Liver (tissue), 9 donors: ENCODE data around the gene TRIP6. TPM values are rescaled to one million over a fixed set of nuclear protein-coding genes. Genes with fewer than 3 reads are reported as not detected.

Source experiments
- DNase-seq: peaks from one replicate; pipeline ENCODE4 v3.0.0-alpha.2; 2017; ENCODE audit warnings: low spot score
- H3K27ac ChIP-seq, 2 donors: one replicate each; pipeline ENCODE4 v1.7.0; 2013; ENCODE audit warnings: inconsistent platforms in 2 of 2, low read length in 2 of 2, control low read depth in 1 of 2, low read depth in 1 of 2, mild to moderate bottlenecking in 1 of 2
- H3K27me3 ChIP-seq, 4 donors: one replicate each; pipeline versions ENCODE4 v1.6.1 to v1.7.0; 2013; ENCODE audit warnings: low read length in 3 of 4, inconsistent platforms in 1 of 4, mild to moderate bottlenecking in 1 of 4, moderate library complexity in 1 of 4; ENCODE audit not compliant: control insufficient read depth in 4 of 4, insufficient read depth in 4 of 4
- H3K36me3 ChIP-seq, 4 donors: one replicate each; pipeline versions ENCODE4 v1.6.1 to v1.7.0; 2013; ENCODE audit warnings: low read length in 3 of 4, mild to moderate bottlenecking in 3 of 4, low read depth in 1 of 4, moderate library complexity in 1 of 4; ENCODE audit not compliant: control insufficient read depth in 4 of 4, insufficient read depth in 3 of 4
- H3K4me1 ChIP-seq, 4 donors: one replicate each; pipeline versions ENCODE4 v1.6.1 to v1.7.0; 2013; ENCODE audit warnings: low read length in 3 of 4, mild to moderate bottlenecking in 3 of 4, moderate library complexity in 1 of 4; ENCODE audit not compliant: control insufficient read depth in 4 of 4, insufficient read depth in 4 of 4
- H3K4me3 ChIP-seq, 3 donors: one replicate each; pipeline versions ENCODE4 v1.6.1 to v1.7.0; 2013; ENCODE audit warnings: low read length in 3 of 3, control low read depth in 1 of 3, low read depth in 1 of 3, mild to moderate bottlenecking in 1 of 3
- H3K9ac ChIP-seq, 2 donors: one replicate each; pipeline ENCODE4 v1.7.0; 2013; ENCODE audit warnings: low read length in 2 of 2, mild to moderate bottlenecking in 2 of 2, moderate library complexity in 2 of 2, control low read depth in 1 of 2, low read depth in 1 of 2
- H3K9me3 ChIP-seq, 4 donors: one replicate each; pipeline versions ENCODE4 v1.6.1 to v1.7.0; 2013; ENCODE audit warnings: low read length in 3 of 4; ENCODE audit not compliant: control insufficient read depth in 4 of 4
- ATF3 ChIP-seq: IDR thresholded peaks from 2 replicates; pipeline ENCODE4 v1.6.1; 2016; ENCODE audit warnings: antibody characterized with exemption
- CTCF ChIP-seq: fragments of 150-350 bp; IDR thresholded peaks from 2 replicates; pipeline ENCODE4 v1.5.1; 2017; ENCODE audit warnings: improper control_type of control experiment, low read depth, low read length; ENCODE audit not compliant: missing input control
- EGR1 ChIP-seq, 2 donors: IDR thresholded peaks; 2 replicates each; pipeline ENCODE4 v1.6.1; 2016 to 2018; ENCODE audit warnings: antibody characterized with exemption in 2 of 2, low read depth in 2 of 2
- FOXA1 ChIP-seq: IDR thresholded peaks from 2 replicates; pipeline ENCODE4 v1.6.1; 2016; ENCODE audit warnings: antibody characterized with exemption
- FOXA2 ChIP-seq: IDR thresholded peaks from 2 replicates; pipeline ENCODE4 v1.6.1; 2016; ENCODE audit warnings: antibody characterized with exemption
- GABPA ChIP-seq, 2 donors: IDR thresholded peaks in 1 of 2; conservative IDR thresholded peaks in 1 of 2; 2 replicates each; pipeline ENCODE4 v1.6.1; 2016; ENCODE audit warnings: antibody characterized with exemption in 2 of 2, mild to moderate bottlenecking in 1 of 2, moderate library complexity in 1 of 2
- HNF4A ChIP-seq, 2 donors: conservative IDR thresholded peaks; 2 replicates each; pipeline ENCODE4 v1.6.1; 2016; ENCODE audit warnings: antibody characterized with exemption in 2 of 2, mild to moderate bottlenecking in 2 of 2
- HNF4G ChIP-seq: IDR thresholded peaks from 2 replicates; pipeline ENCODE4 v1.6.1; 2016; ENCODE audit warnings: antibody characterized with exemption
- JUND ChIP-seq, 2 donors: IDR thresholded peaks; 2 replicates each; pipeline ENCODE4 v1.6.1; 2016; ENCODE audit warnings: antibody characterized with exemption in 2 of 2
- MAX ChIP-seq: IDR thresholded peaks from 2 replicates; pipeline ENCODE4 v1.6.1; 2016; ENCODE audit warnings: antibody characterized with exemption
- NR2F2 ChIP-seq: IDR thresholded peaks from 2 replicates; pipeline ENCODE4 v1.6.1; 2016; ENCODE audit warnings: antibody characterized with exemption
- RAD21 ChIP-seq, 2 donors: IDR thresholded peaks; 2 replicates each; pipeline ENCODE4 v1.6.1; 2016; ENCODE audit warnings: antibody characterized with exemption in 2 of 2, mild to moderate bottlenecking in 2 of 2
- REST ChIP-seq: IDR thresholded peaks from 2 replicates; pipeline ENCODE4 v1.6.1; 2016; ENCODE audit warnings: antibody characterized with exemption, mild to moderate bottlenecking
- RXRA ChIP-seq, 2 donors: IDR thresholded peaks; 2 replicates each; pipeline ENCODE4 v1.6.1; 2017 to 2018; ENCODE audit warnings: antibody characterized with exemption in 2 of 2, mild to moderate bottlenecking in 1 of 2
- SP1 ChIP-seq: IDR thresholded peaks from 2 replicates; pipeline ENCODE4 v1.6.1; 2018; ENCODE audit warnings: antibody characterized with exemption, mild to moderate bottlenecking
- TAF1 ChIP-seq: conservative IDR thresholded peaks from 2 replicates; pipeline ENCODE4 v1.6.1; 2016; ENCODE audit warnings: antibody characterized with exemption, mild to moderate bottlenecking
- YY1 ChIP-seq: IDR thresholded peaks from 2 replicates; pipeline ENCODE4 v1.6.1; 2016; ENCODE audit warnings: antibody characterized with exemption, mild to moderate bottlenecking
- ZBTB33 ChIP-seq: IDR thresholded peaks from 2 replicates; pipeline ENCODE4 v1.6.1; 2016; ENCODE audit warnings: antibody characterized with exemption
- WGBS: extraction: QIAGEN DNeasy Blood & Tissue Kit; methylation state at CpG from one replicate; pipeline ENCODE4 v1.1.7; 2013; 5-methylcytosine and 5-hydroxymethylcytosine counted together
- polyA plus RNA-seq, 2 donors: library from polyadenylated mRNA; stranded (reverse) in 1 of 2; unstranded in 1 of 2; fragments of 200-250 nt in 1 of 2; fragments of >200 nt in 1 of 2; fragmentation: Nextera tagmentation in 1 of 2; extraction: Ambion mirVana in 1 of 2; gene quantifications; one replicate each; pipeline versions ENCODE4 v1.2.1 to v1.2.3, GENCODE V29; 2013 to 2015
- total RNA-seq, 2 donors: library from RNA; depleted of rRNA; stranded (reverse); fragments of >200 nt; gene quantifications; one replicate each; pipeline ENCODE4 v1.2.3, GENCODE V29; 2014
- donor health status: healthy.
- donor health status: healthy.
- donor health status: healthy.
- donor health status: healthy.
- donor health status: healthy.

Gene TRIP6
- total and polyA plus RNA-seq, 4 donors, result 14.6 to 30.7 (median 18.1) TPM

GRCh38 chr7:100873599-100874299 is 6.6 kb downstream of the TRIP6 start:
- 94% methylated on average over 10 of the region's 10 CpGs for WGBS
- Histone ChIP-seq H3K9ac (peak overlapping the region in 1 of 2 donors; percentile 1), H3K27me3 (no peaks in the 10 kb centered on the region), H3K27ac (peak overlapping the region in 1 of 2 donors; percentile 88), H3K4me3 (peak overlapping the region; percentile 86 to 88 (median 86)), H3K4me1 (peaks cover 0 to 30% (median 26%) of the 10 kb centered on the region in 4 donors), H3K36me3 (peaks cover 2 to 34% (median 17%) of the 10 kb centered on the region in 4 donors), H3K9me3 (no peaks in the 10 kb centered on the region)
- no peak for DNase-seq
- TF ChIP-seq MAX (no peak), FOXA2 (no peak), JUND (IDR thresholded peaks at IDR 0.05) (no peak), ATF3 (no peak), TAF1 (no peak), HNF4A (conservative IDR thresholded peaks at IDR 0.05) (no peak), SP1 (no peak), GABPA (IDR thresholded peaks at IDR 0.05 in 1 of 2, conservative IDR thresholded peaks at IDR 0.05 in 1 of 2) (no peak), RAD21 (IDR thresholded peaks at IDR 0.05) (no peak), RXRA (IDR thresholded peaks at IDR 0.05) (no peak), HNF4G (no peak), FOXA1 (no peak), EGR1 (IDR thresholded peaks at IDR 0.05; ENCODE audit: low read depth in 2 of 2) (no peak), YY1 (no peak), NR2F2 (no peak), CTCF (no peak), ZBTB33 (no peak)

GRCh38 chr7:100874300-100874576 is 7.1 kb downstream of the TRIP6 start:
- Histone ChIP-seq H3K36me3 (peaks cover 2 to 34% (median 17%) of the 10 kb centered on the region in 4 donors), H3K9ac (peak overlapping the region in 1 of 2 donors; percentile 63)

More at GRCh38 chr7:100874300-100874576, 7.1 kb downstream of the TRIP6 start:
- Histone ChIP-seq H3K27ac (peak overlapping the region; percentile 88 to 93), H3K9me3 (no peaks in the 10 kb centered on the region), H3K4me3 (peak overlapping the region; percentile 86 to 88 (median 86)), H3K4me1 (peaks cover 0 to 25% (median 24%) of the 10 kb centered on the region in 4 donors), H3K27me3 (no peaks in the 10 kb centered on the region)
- WGBS, result 70% methylated on average over 8 of the region's 8 CpGs
- DNase-seq, result no peak
- TF ChIP-seq FOXA1, result no peak
- TF ChIP-seq ATF3, result no peak
- TF ChIP-seq TAF1, result no peak
- no peak for TF ChIP-seq SP1
- TF ChIP-seq MAX, result no peak
- no peak for TF ChIP-seq REST
